Measurements from ENCODE around the gene PRSS48. TPM values are rescaled to one million over a fixed set of nuclear protein-coding genes. Genes with fewer than 3 reads are reported as not detected.

The PRSS48 gene
- total and polyA plus RNA-seq, 2 of the 4 experiments (the other 2 are of a cell fraction) = not detected

Small RNAs within 50 kb of the gene (microRNA-seq; reads per million reads assigned to microRNA genes)
- not detected for gene AC104819.2 (ENCODE audit: insufficient read depth, insufficient read length)
- not detected for gene RNU6-1282P (ENCODE audit: insufficient read depth, insufficient read length)

Small RNAs within 50 kb of the gene (small RNA-seq; reads per million reads assigned to genes)
- gene AC104819.2 (0 reads per million in 5 experiments), gene RNU6-1282P (0 reads per million in 5 experiments)

Other genes with a start within 250 kb of the PRSS48 start
- 1,618 and 2,908 TPM in 2 replicates for gene RPS3A, start 177.5 kb upstream of the PRSS48 start, total RNA-seq (2012; rRNA removed)
- 1,481 and 1,729 TPM in 2 replicates for gene RPS3A, start 177.5 kb upstream of the PRSS48 start, polyA plus RNA-seq (2012; rRNA removed)
- 27.2 and 29.7 TPM in 2 replicates for gene SH3D19, start 48.4 kb downstream of the PRSS48 start, total RNA-seq (2012; rRNA removed)
- gene SH3D19, start 48.4 kb downstream of the PRSS48 start, polyA plus RNA-seq (2012; rRNA removed) = 12.5 and 14.4 TPM in 2 replicates
- gene FHIP1A, start 132.0 kb downstream of the PRSS48 start, total RNA-seq (2012; rRNA removed) = under 0.01 and 0.18 TPM in 2 replicates
- 0.02 and 0.04 TPM in 2 replicates for gene FHIP1A, start 132.0 kb downstream of the PRSS48 start, polyA plus RNA-seq (2012; rRNA removed)

Data from IMR-90 (cell line).